ENCODE data around the gene KMT2C. TPM values are rescaled to one million over a fixed set of nuclear protein-coding genes. Genes with fewer than 3 reads are reported as not detected.

The KMT2C gene
- 36.8 and 40.0 TPM in 2 replicates for total RNA-seq (2014; rRNA removed; shearing (Covaris generic))

GRCh38 chr7:152435384-152436110 lies at the start of gene KMT2C:
Gene KMT2C (minus strand): TSS chr7:152436003. CDS start chr7:152435786, 217 bp downstream.

Small RNAs within 50 kb of the gene (small RNA-seq; reads per million reads assigned to genes)
- gene AC104692.1 (not detected), gene AC104692.2 (not detected), gene RF00019 (not detected)

Other genes starting within 250 kb of the KMT2C start
- gene XRCC2, start 240.1 kb upstream of the KMT2C start, total RNA-seq (2014; rRNA removed; shearing (Covaris generic)) = 12.2 and 13.6 TPM in 2 replicates

All from A375 (cell line).